ENCODE data around the gene PTGFR.

The PTGFR gene

GRCh38 chr1:78520843-78521242, 30.1 kb downstream of the PTGFR start:
- DNase-seq: no peak

DNA sequence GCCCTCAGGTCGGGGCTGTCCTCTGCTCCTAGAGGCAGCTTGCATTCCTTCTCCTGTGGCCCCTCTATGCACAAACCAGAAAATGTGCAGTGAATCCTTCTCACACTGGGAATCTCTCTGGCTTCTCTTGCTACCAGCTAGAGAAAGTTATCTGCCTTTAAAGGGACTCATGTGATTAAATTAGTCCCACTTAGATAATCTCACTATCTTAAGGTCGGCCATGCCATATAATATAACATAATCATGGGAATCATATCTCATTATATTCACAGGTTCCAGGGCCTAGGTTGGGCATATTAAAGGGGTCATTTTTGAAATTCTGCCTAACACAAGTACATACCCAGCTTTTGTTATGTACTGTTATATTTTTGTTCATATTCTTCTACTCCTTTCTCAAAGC, 31.4 kb downstream of the PTGFR start:
- no peak for DNase-seq

- no peak for DNase-seq
These were observed 35.7 kb downstream of the PTGFR start for GRCh38 chr1:78526496-78526895.

- no peak for DNase-seq
These were observed 36.9 kb downstream of the PTGFR start for GRCh38 chr1:78527706-78528105.

- no peak for DNase-seq
These were observed 42.8 kb downstream of the PTGFR start for GRCh38 chr1:78533527-78533926.

DNA sequence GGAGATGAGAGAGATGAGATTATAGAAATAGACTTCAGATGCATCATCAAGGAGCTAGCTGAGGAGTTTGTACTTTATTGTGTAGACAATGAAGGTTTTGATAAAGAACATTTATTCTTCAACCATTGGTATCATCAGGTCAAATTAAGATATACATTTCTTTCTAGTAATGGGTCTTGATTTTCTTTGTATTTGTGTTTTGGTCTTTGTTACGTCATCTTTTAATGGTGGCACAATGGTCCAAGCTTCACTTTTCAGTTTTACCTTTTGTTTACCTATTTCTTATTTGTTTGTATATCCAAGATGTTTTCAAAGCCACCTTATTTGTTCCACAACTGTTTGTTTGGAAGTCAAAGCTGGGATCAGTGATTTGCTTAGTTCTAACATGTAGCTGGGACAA, 44.5 kb downstream of the PTGFR start:
- DNase-seq: no peak

DNA sequence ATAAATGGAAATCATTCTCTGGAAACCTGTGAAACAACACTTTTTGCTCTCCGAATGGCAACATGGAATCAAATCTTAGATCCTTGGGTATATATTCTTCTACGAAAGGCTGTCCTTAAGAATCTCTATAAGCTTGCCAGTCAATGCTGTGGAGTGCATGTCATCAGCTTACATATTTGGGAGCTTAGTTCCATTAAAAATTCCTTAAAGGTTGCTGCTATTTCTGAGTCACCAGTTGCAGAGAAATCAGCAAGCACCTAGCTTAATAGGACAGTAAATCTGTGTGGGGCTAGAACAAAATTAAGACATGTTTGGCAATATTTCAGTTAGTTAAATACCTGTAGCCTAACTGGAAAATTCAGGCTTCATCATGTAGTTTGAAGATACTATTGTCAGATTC, 45.7 kb downstream of the PTGFR start:
- no peak for DNase-seq

- no peak for DNase-seq
These were observed 49.3 kb downstream of the PTGFR start for GRCh38 chr1:78540048-78540447.

GRCh38 chr1:78541479-78541878, 50.7 kb downstream of the PTGFR start:
- no peak for DNase-seq

DNA sequence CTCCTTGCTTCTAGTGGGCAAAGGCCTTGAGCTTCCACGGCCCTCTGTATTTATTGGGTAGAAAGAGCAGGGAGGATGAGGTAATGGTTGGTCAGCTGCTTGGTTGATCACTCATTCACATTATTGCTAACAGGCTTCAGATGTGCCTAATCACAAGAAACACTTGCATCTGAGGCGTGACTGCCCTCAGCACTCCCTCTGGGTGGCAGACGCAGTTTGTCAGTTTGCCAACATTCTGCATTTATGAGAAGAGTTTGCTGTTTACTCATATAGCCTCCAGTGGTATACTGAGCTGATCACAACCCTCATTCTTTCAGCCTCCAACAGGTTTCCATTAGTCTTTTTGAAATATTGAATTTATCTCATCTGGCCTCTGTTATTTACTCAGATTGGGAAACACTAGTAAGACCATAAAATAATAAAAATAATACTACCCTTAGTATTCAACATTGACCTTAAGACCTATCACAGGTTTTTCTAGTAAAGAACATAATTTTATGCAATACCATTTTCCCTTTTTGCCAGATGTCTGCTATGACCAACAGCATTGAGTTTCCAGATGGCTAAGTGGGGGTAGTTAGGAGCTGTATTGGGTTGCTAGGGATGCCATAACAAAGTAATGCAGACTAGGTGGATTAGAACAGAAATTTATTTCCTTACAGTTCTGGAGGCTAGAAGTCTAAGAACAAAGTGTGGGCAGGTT, 53.3 kb downstream of the PTGFR start:
- DNase-seq: no peak

GRCh38 chr1:78547081-78547480, 56.3 kb downstream of the PTGFR start:
- DNase-seq: no peak

- DNase-seq: no peak
These were observed 58.6 kb downstream of the PTGFR start for GRCh38 chr1:78549331-78549730.

GRCh38 chr1:78549891-78550290, 59.1 kb downstream of the PTGFR start:
- no peak for DNase-seq

GRCh38 chr1:78553859-78554258, 63.1 kb downstream of the PTGFR start:
- DNase-seq: no peak

DNA sequence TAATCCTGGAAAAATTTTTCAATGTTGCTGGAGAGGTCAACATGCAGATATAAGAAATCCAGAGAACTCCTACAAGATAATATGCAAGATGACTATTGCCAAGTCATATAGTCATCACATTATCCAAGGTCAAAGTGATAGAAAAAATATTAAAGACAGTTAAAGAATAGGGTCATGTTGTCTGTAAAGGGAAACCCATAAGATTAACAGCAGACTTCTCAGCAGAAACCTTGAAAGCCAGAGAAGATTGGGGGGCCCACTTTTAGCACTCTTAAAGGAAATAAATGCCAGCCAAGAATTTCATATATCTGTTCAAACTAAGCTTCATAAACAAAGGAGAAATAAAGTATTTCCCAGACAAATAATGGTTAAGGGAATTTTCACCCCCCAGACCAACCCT, 64.1 kb downstream of the PTGFR start:
- DNase-seq: no peak

DNA sequence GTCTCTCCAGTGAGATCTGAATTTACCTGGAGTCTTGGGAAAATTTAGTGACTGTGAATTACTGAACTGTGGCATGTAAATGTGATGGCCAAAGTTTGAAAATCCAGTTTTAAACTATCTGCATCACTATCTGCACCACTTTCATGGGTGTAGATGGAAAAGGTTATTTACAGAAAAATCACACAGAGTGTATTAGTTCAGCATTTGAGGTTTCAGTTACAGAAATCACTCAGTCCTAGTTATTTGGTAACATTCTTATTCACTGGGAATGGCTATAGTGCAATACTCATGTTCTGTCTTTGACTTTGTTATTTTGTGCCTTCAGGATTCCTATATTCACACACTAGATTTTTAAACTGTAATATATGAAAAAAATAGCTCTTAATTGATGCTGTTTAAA, 68.9 kb downstream of the PTGFR start:
- no peak for DNase-seq

GRCh38 chr1:78560811-78561210, 70.0 kb downstream of the PTGFR start:
- DNase-seq: no peak

- no peak for DNase-seq
These were observed 71.1 kb downstream of the PTGFR start for GRCh38 chr1:78561856-78562255.

GRCh38 chr1:78565393-78565792, 74.6 kb downstream of the PTGFR start:
- no peak for DNase-seq

- no peak for DNase-seq
These were observed 79.8 kb downstream of the PTGFR start for GRCh38 chr1:78570539-78570938.

GRCh38 chr1:78577257-78578100, 86.7 kb downstream of the PTGFR start:
- DNase-seq: no peak

GRCh38 chr1:78586572-78586971, 95.8 kb downstream of the PTGFR start:
- no peak for DNase-seq

- no peak for DNase-seq
These were observed 96.4 kb downstream of the PTGFR start for GRCh38 chr1:78587211-78587610.
